GM12878 (cell line): ENCODE measurements around the gene VGF. TPM values are rescaled to one million over a fixed set of nuclear protein-coding genes. Genes with fewer than 3 reads are reported as not detected.

Source experiments
- BACH1 ChIP-seq: fragments of 450-650 bp; IDR thresholded peaks from 2 replicates; pipeline ENCODE4 v1.6.1; 2017; ENCODE audit warnings: mild to moderate bottlenecking, borderline replicate concordance
- BCL11A ChIP-seq: IDR thresholded peaks from 2 replicates; pipeline ENCODE4 v1.6.1; 2011; ENCODE audit warnings: low read depth, low read length
- CHD2 ChIP-seq: IDR thresholded peaks from 2 replicates; pipeline ENCODE4 v1.6.1; 2011; ENCODE audit warnings: low read depth, low read length, improper control_type of control experiment, borderline replicate concordance
- DPF2 ChIP-seq: fragments of 450-650 bp; IDR thresholded peaks from 2 replicates; pipeline ENCODE4 v1.6.1; 2017; ENCODE audit warnings: mild to moderate bottlenecking
- EGR1 ChIP-seq, 2 experiments: IDR thresholded peaks; 1 replicate in 1 of 2; 2 replicates in 1 of 2; pipeline ENCODE4 v1.6.1; 2011 to 2012; ENCODE audit warnings: low read depth in 2 of 2, low read length in 2 of 2, borderline replicate concordance in 1 of 2, mild to moderate bottlenecking in 1 of 2, moderate library complexity in 1 of 2
- HCFC1 ChIP-seq: fragments of 150-350 bp; IDR thresholded peaks from 2 replicates; pipeline ENCODE4 v1.6.1; 2014; ENCODE audit warnings: low read length
- IKZF2 ChIP-seq, 2 experiments: fragments of 450-650 bp; IDR thresholded peaks; 2 replicates each; pipeline ENCODE4 v1.6.1; 2017; ENCODE audit warnings: mild to moderate bottlenecking in 2 of 2, moderate library complexity in 2 of 2
- IRF4 ChIP-seq: IDR thresholded peaks from 2 replicates; pipeline ENCODE4 v1.6.1; 2011; ENCODE audit warnings: low read depth, low read length
- IRF5 ChIP-seq: fragments of 450-650 bp; IDR thresholded peaks from 2 replicates; pipeline ENCODE4 v1.6.1; 2017; ENCODE audit warnings: borderline replicate concordance
- JUNB ChIP-seq: IDR thresholded peaks from 2 replicates; pipeline ENCODE4 v1.6.1; 2016; ENCODE audit warnings: antibody characterized with exemption, mild to moderate bottlenecking
- LARP7 ChIP-seq: fragments of 450-650 bp; IDR thresholded peaks from 2 replicates; pipeline ENCODE4 v1.6.1; 2017; ENCODE audit warnings: mild to moderate bottlenecking
- NR2C2 ChIP-seq: IDR thresholded peaks from 2 replicates; pipeline ENCODE4 v1.6.1; 2011; ENCODE audit warnings: borderline replicate concordance, low read depth; ENCODE audit not compliant: control insufficient read depth, insufficient read length
- PAX8 ChIP-seq: fragments of 450-650 bp; IDR thresholded peaks from 2 replicates; pipeline ENCODE4 v1.6.1; 2017; ENCODE audit warnings: mild to moderate bottlenecking, moderate library complexity
- PBX3 ChIP-seq: IDR thresholded peaks from 2 replicates; pipeline ENCODE4 v1.6.1; 2011; ENCODE audit warnings: mild to moderate bottlenecking, low read depth, low read length, moderate library complexity; ENCODE audit not compliant: insufficient replicate concordance
- PML ChIP-seq: IDR thresholded peaks from 2 replicates; pipeline ENCODE4 v1.6.1; 2012; ENCODE audit warnings: low read length, inconsistent platforms
- REST ChIP-seq: IDR thresholded peaks from 2 replicates; pipeline ENCODE4 v1.6.1; 2012; ENCODE audit warnings: mild to moderate bottlenecking, low read depth, low read length
- SMARCA5 ChIP-seq: fragments of 450-650 bp; IDR thresholded peaks from 2 replicates; pipeline ENCODE4 v1.6.1; 2017; ENCODE audit warnings: mild to moderate bottlenecking
- SMC3 ChIP-seq: IDR thresholded peaks from 2 replicates; pipeline ENCODE4 v1.6.1; 2011; ENCODE audit warnings: low read length, improper control_type of control experiment, borderline replicate concordance
- SPI1 ChIP-seq: IDR thresholded peaks from 2 replicates; pipeline ENCODE4 v1.6.1; 2011; ENCODE audit warnings: low read depth, mild to moderate bottlenecking, low read length, moderate library complexity, borderline replicate concordance; ENCODE audit not compliant: insufficient read depth
- STAT3 ChIP-seq: IDR thresholded peaks from 2 replicates; pipeline ENCODE4 v1.6.1; 2011; ENCODE audit warnings: low read depth, low read length, improper control_type of control experiment
- TCF7 ChIP-seq: IDR thresholded peaks from 2 replicates; pipeline ENCODE4 v1.6.1; 2014; ENCODE audit warnings: antibody characterized with exemption, borderline replicate concordance
- ZBTB40 ChIP-seq: fragments of 450-650 bp; IDR thresholded peaks from 2 replicates; pipeline ENCODE4 v1.6.1; 2016; ENCODE audit warnings: mild to moderate bottlenecking, moderate library complexity, borderline replicate concordance
- polyA plus RNA-seq, 11 experiments: library from polyadenylated mRNA; depleted of rRNA in 4 of 11; unstranded in 6 of 11; stranded (reverse) in 5 of 11; fragments of >200 nt; fragmentation: Nextera tagmentation in 4 of 11; fragmentation: Illumina TruSeq in 1 of 11; extraction: Ambion mirVana in 4 of 11; extraction: Trizol in 1 of 11; gene quantifications; 1 replicate in 1 of 11; 2 replicates in 10 of 11; pipeline versions ENCODE4 v1.2.1 to v1.2.3, GENCODE V29; 2011 to 2016; ENCODE audit warnings: inconsistent platforms in 2 of 11, missing spikeins in 2 of 11, low read depth in 1 of 11
- total RNA-seq, 4 experiments: library from RNA; depleted of rRNA in 3 of 4; stranded (reverse); fragments of >200 nt in 3 of 4; fragmentation: Illumina TruSeq in 1 of 4; extraction: Trizol in 1 of 4; gene quantifications; 2 replicates each; pipeline versions ENCODE4 v1.2.1 to v1.2.3, GENCODE V29; 2013 to 2021

The VGF gene
- total and polyA plus RNA-seq, 10 of the 15 experiments (the other 5 are each of a cell fraction or from before 2014, with no cell fraction given): 0.09 to 0.25 (median 0.17) TPM; not detected in 6

- TF ChIP-seq STAT3: no peak
- no peak for TF ChIP-seq PAX8
- TF ChIP-seq EGR1 (IDR thresholded peaks at IDR 0.05; ENCODE audit: borderline replicate concordance in 1 of 2, low read depth in 2 of 2, low read length in 2 of 2): peak; percentile 31 to 62
- TF ChIP-seq HCFC1: no peak
- TF ChIP-seq SMARCA5: no peak
- TF ChIP-seq BCL11A: no peak
- no peak for TF ChIP-seq CHD2
- no peak for TF ChIP-seq IRF5
- no peak for TF ChIP-seq SMC3
- TF ChIP-seq BACH1: no peak
- peak; percentile 44; the same call in 1 of the 2 replicates for TF ChIP-seq ZBTB40
- no peak for TF ChIP-seq IKZF2 (IDR thresholded peaks at IDR 0.05)
- no peak for TF ChIP-seq PML
- no peak for TF ChIP-seq NR2C2
- TF ChIP-seq REST: no peak
- TF ChIP-seq JUNB: no peak
- TF ChIP-seq LARP7: peak; percentile 81
- TF ChIP-seq DPF2: no peak
- no peak for TF ChIP-seq TCF7
- TF ChIP-seq PBX3: no peak
- TF ChIP-seq SPI1: no peak
- TF ChIP-seq IRF4: no peak
These were observed 11.2 kb downstream of the VGF start, which contains the start of gene AP1S1 (continued) for GRCh38 chr7:101153969-101154692.
